Suprapubic skin (tissue), 4 donors: Measurements from ENCODE around the gene PDE7B.

Experiments used
- CTCF ChIP-seq, 2 donors: fragments of 200-600 bp in 1 of 2; fragments of 450-650 bp in 1 of 2; sonication (generic) in 1 of 2; IDR thresholded peaks; one replicate each; pipeline ENCODE4 v1.5.1; 2016 to 2019; ENCODE audit warnings: antibody characterized with exemption in 2 of 2, mild to moderate bottlenecking in 1 of 2, moderate library complexity in 1 of 2
- POLR2A ChIP-seq, 2 donors: fragments of 450-650 bp; IDR thresholded peaks; one replicate each; pipeline ENCODE4 v1.6.1; 2017; ENCODE audit warnings: antibody characterized with exemption in 2 of 2, mild to moderate bottlenecking in 2 of 2, moderate library complexity in 2 of 2
- POLR2AphosphoS5 ChIP-seq, 3 donors: sonication (generic); formaldehyde crosslinking; IDR thresholded peaks; one replicate each; pipeline ENCODE4 v1.6.1; 2017; ENCODE audit warnings: antibody characterized with exemption in 3 of 3

GRCh38 chr6:135890876-135891275, 39.4 kb downstream of the PDE7B start:
- no peak for TF ChIP-seq POLR2A (IDR thresholded peaks at IDR 0.05)
- no peak for TF ChIP-seq CTCF (IDR thresholded peaks at IDR 0.05)
- no peak for TF ChIP-seq POLR2AphosphoS5 (IDR thresholded peaks at IDR 0.05)
